H9 (cell line): Measurements from ENCODE around the gene UQCC2. TPM values are rescaled to one million over a fixed set of nuclear protein-coding genes. Genes with fewer than 3 reads are reported as not detected.

ENCODE experiments used
- DNase-seq: peaks from one replicate; pipeline ENCODE4 v3.0.0-alpha.2; 2017
- H2AFZ ChIP-seq: one replicate; pipeline ENCODE4 v1.6.1; 2013; ENCODE audit warnings: mild to moderate bottlenecking, low read length, control low read depth, moderate library complexity
- H2AK5ac ChIP-seq: 2 replicates; pipeline ENCODE4 v1.6.1; 2013; ENCODE audit warnings: low read length, control low read depth, mixed read lengths; ENCODE audit not compliant: insufficient read length
- H2BK120ac ChIP-seq: one replicate; pipeline ENCODE4 v1.6.1; 2013; ENCODE audit warnings: low read depth, mild to moderate bottlenecking, low read length, control low read depth, inconsistent platforms; ENCODE audit not compliant: poor library complexity, severe bottlenecking
- H2BK12ac ChIP-seq: 2 replicates; pipeline ENCODE4 v1.6.1; 2013; ENCODE audit warnings: low read length, control low read depth, mixed read lengths, low read depth; ENCODE audit not compliant: insufficient read length
- H2BK15ac ChIP-seq: 2 replicates; pipeline ENCODE4 v1.6.1; 2013; ENCODE audit warnings: low read depth, low read length, control low read depth
- H2BK20ac ChIP-seq: one replicate; pipeline ENCODE4 v1.6.1; 2013; ENCODE audit warnings: low read depth, mild to moderate bottlenecking, low read length, control low read depth, inconsistent platforms; ENCODE audit not compliant: poor library complexity, severe bottlenecking
- H2BK5ac ChIP-seq: 2 replicates; pipeline ENCODE4 v1.6.1; 2013; ENCODE audit warnings: low read length, control low read depth, mixed read lengths; ENCODE audit not compliant: insufficient read length
- H3K14ac ChIP-seq: 2 replicates; pipeline ENCODE4 v1.6.1; 2013; ENCODE audit warnings: low read length, control low read depth; ENCODE audit not compliant: insufficient read depth
- H3K18ac ChIP-seq: 2 replicates; pipeline ENCODE4 v1.6.1; 2013; ENCODE audit warnings: low read depth, mild to moderate bottlenecking, mixed read lengths, low read length, control low read depth; ENCODE audit not compliant: insufficient read length
- H3K23ac ChIP-seq: 2 replicates; pipeline ENCODE4 v1.6.1; 2013; ENCODE audit warnings: low read length, control low read depth, mixed read lengths, low read depth; ENCODE audit not compliant: insufficient read length
- H3K23me2 ChIP-seq: 2 replicates; pipeline ENCODE4 v1.6.1; 2013; ENCODE audit warnings: low read depth, mild to moderate bottlenecking, mixed read lengths, low read length, control low read depth; ENCODE audit not compliant: insufficient read length, poor library complexity, severe bottlenecking
- H3K27ac ChIP-seq: 2 replicates; pipeline ENCODE4 v1.5.1; 2013; ENCODE audit warnings: low read length, control low read depth, mixed read lengths, low read depth; ENCODE audit not compliant: insufficient read length
- H3K27me3 ChIP-seq: 2 replicates; pipeline ENCODE4 v1.6.1; 2013; ENCODE audit warnings: low read length, control low read depth, inconsistent platforms; ENCODE audit not compliant: insufficient read depth
- H3K4ac ChIP-seq: 2 replicates; pipeline ENCODE4 v1.6.1; 2013; ENCODE audit warnings: low read depth, mild to moderate bottlenecking, control low read depth, inconsistent platforms, low read length, moderate library complexity
- H3K4me1 ChIP-seq: 2 replicates; pipeline ENCODE4 v1.6.1; 2013; ENCODE audit warnings: low read length, control low read depth, inconsistent platforms; ENCODE audit not compliant: insufficient read depth
- H3K4me2 ChIP-seq: 2 replicates; pipeline ENCODE4 v1.6.1; 2013; ENCODE audit warnings: low read length, control low read depth, mixed read lengths; ENCODE audit not compliant: insufficient read length, insufficient read depth
- H3K56ac ChIP-seq: 2 replicates; pipeline ENCODE4 v1.6.1; 2013; ENCODE audit warnings: low read depth, mild to moderate bottlenecking, mixed read lengths, low read length, control low read depth; ENCODE audit not compliant: insufficient read length
- H3K79me1 ChIP-seq: 2 replicates; pipeline ENCODE4 v1.6.1; 2013; ENCODE audit warnings: low read depth, mild to moderate bottlenecking, moderate library complexity, low read length, control low read depth, inconsistent platforms; ENCODE audit not compliant: insufficient read depth, poor library complexity, severe bottlenecking
- H3K79me2 ChIP-seq: 2 replicates; pipeline ENCODE4 v1.6.1; 2013; ENCODE audit warnings: low read length, control low read depth, inconsistent platforms; ENCODE audit not compliant: insufficient read depth
- H3K9ac ChIP-seq: 2 replicates; pipeline ENCODE4 v1.6.1; 2013; ENCODE audit warnings: low read length, control low read depth, mixed read lengths; ENCODE audit not compliant: insufficient read length; ENCODE audit errors: extremely low read depth
- H3K9me3 ChIP-seq: one replicate; pipeline ENCODE4 v1.6.1; 2013; ENCODE audit warnings: low read depth, low read length, inconsistent platforms; ENCODE audit not compliant: control insufficient read depth
- H3T11ph ChIP-seq: one replicate; pipeline ENCODE4 v1.6.1; 2013; ENCODE audit warnings: mild to moderate bottlenecking, low read length, control low read depth, inconsistent platforms
- H4K20me1 ChIP-seq: one replicate; pipeline ENCODE4 v1.6.1; 2013; ENCODE audit not compliant: control insufficient read depth, insufficient read length, insufficient read depth
- H4K5ac ChIP-seq: 2 replicates; pipeline ENCODE4 v1.6.1; 2013; ENCODE audit warnings: low read depth, mild to moderate bottlenecking, mixed read lengths, low read length, control low read depth; ENCODE audit not compliant: insufficient read length
- H4K8ac ChIP-seq: replicated peaks from 2 replicates; pipeline ENCODE4 v1.6.1; 2013; ENCODE audit warnings: low read length, control low read depth, mixed read lengths, low read depth; ENCODE audit not compliant: insufficient read length
- H4K91ac ChIP-seq: 2 replicates; pipeline ENCODE4 v1.6.1; 2013; ENCODE audit warnings: low read depth, mild to moderate bottlenecking, moderate library complexity, mixed read lengths, low read length, control low read depth; ENCODE audit not compliant: insufficient read length
- H3K27ac Mint-ChIP-seq, 3 experiments: 2 replicates in 2 of 3; 3 replicates in 1 of 3; pipeline ENCODE4 v1.8.0; 2020 to 2021; ENCODE audit warnings: mixed read lengths in 3 of 3, mild to moderate bottlenecking in 1 of 3, moderate library complexity in 1 of 3
- H3K27me3 Mint-ChIP-seq: 2 replicates; pipeline ENCODE4 v1.8.0; 2021; ENCODE audit warnings: low read depth, mild to moderate bottlenecking, moderate library complexity, mixed read lengths
- H3K36me3 Mint-ChIP-seq, 3 experiments: 2 replicates in 2 of 3; 3 replicates in 1 of 3; pipeline ENCODE4 v1.8.0; 2020 to 2021; ENCODE audit warnings: low read depth in 3 of 3, mixed read lengths in 3 of 3; ENCODE audit not compliant: insufficient read depth in 1 of 3
- H3K4me1 Mint-ChIP-seq, 2 experiments: 2 replicates each; pipeline ENCODE4 v1.8.0; 2020; ENCODE audit warnings: mixed read lengths in 2 of 2
- H3K4me3 Mint-ChIP-seq, 2 experiments: 2 replicates in 1 of 2; 3 replicates in 1 of 2; pipeline ENCODE4 v1.8.0; 2020 to 2021; ENCODE audit warnings: mild to moderate bottlenecking in 2 of 2, mixed read lengths in 2 of 2, moderate library complexity in 1 of 2
- H3K9me3 Mint-ChIP-seq, 2 experiments: 2 replicates in 1 of 2; 3 replicates in 1 of 2; pipeline ENCODE4 v1.8.0; 2020; ENCODE audit warnings: mild to moderate bottlenecking in 2 of 2, mixed read lengths in 2 of 2, moderate library complexity in 1 of 2
- CTCF ChIP-seq: fragments of 200-600 bp; sonication (generic); conservative IDR thresholded peaks from 3 replicates; pipeline ENCODE4 v1.8.0; 2021; ENCODE audit warnings: antibody characterized with exemption, mild to moderate bottlenecking
- WGBS: extraction: QIAGEN DNeasy Blood & Tissue Kit; methylation state at CpG from one replicate; pipeline ENCODE4 v1.1.7; 2013; ENCODE audit warnings: missing lambda C conversion rate, low lambda C conversion rate, mixed read lengths; ENCODE audit not compliant: insufficient read length; ENCODE audit errors: extremely low coverage; 5-methylcytosine and 5-hydroxymethylcytosine counted together
- total RNA-seq: library from RNA; stranded (reverse); gene quantifications from 2 replicates; pipeline ENCODE4 v1.2.1, GENCODE V29; 2021

The UQCC2 gene
- total RNA-seq, 1 experiment from 2014 or later, result 140 TPM

- Histone ChIP-seq H4K91ac (no peak overlapping the region), H3K27me3 (no peaks in the 10 kb centered on the region), H3K4me1 (no peaks in the 10 kb centered on the region), H3T11ph (no peak overlapping the region), H2BK5ac (no peak overlapping the region), H2BK15ac (no peak overlapping the region), H3K14ac (no peak overlapping the region; the same call in 1 of the 2 replicates), H2AFZ (no peak overlapping the region), H3K4ac (no peak overlapping the region), H3K9me3 (no peaks in the 10 kb centered on the region), H3K79me1 (no peaks in the 10 kb centered on the region), H4K20me1 (no peaks in the 10 kb centered on the region), H4K5ac (no peak overlapping the region), H3K56ac (no peak overlapping the region), H3K23me2 (no peaks in the 10 kb centered on the region), H4K8ac (no peak overlapping the region), H2AK5ac (no peak overlapping the region), H3K79me2 (no peaks in the 10 kb centered on the region), H2BK12ac (no peak overlapping the region), H3K23ac (no peak overlapping the region), H2BK20ac (no peak overlapping the region), H3K18ac (no peak overlapping the region), H3K27ac (no peak overlapping the region), H3K4me2 (no peak overlapping the region), H2BK120ac (no peak overlapping the region), H3K9ac (no peak overlapping the region)
- no CpG with 5 or more reads among the region's 10 CpGs for WGBS
- no peaks in the 10 kb centered on the region for H3K27me3 Mint-ChIP-seq
- no peak for DNase-seq
- no peak overlapping the region for H3K27ac Mint-ChIP-seq
- no peaks in the 10 kb centered on the region for H3K9me3 Mint-ChIP-seq
- H3K4me1 Mint-ChIP-seq, result peaks cover 4 to 13% of the 10 kb centered on the region in 2 experiments; a peak in 3 of 4 replicates
- peaks cover 39 to 89% (median 86%) of the 10 kb centered on the region in 3 experiments; a peak in 6 of 7 replicates for H3K36me3 Mint-ChIP-seq
- H3K4me3 Mint-ChIP-seq, result no peak overlapping the region
- no peak for TF ChIP-seq CTCF
Observed at GRCh38 chr6:33689879-33690278, 21.6 kb downstream of the UQCC2 start.
